HL-60 (cell line): Measurements from ENCODE around the gene HES5.
"Not testable (repeated sequence)": the region's sequence is repeated elsewhere in the genome, so short reads cannot be mapped to it uniquely, and the experiment has no call there.

Experiments used
- GABPA ChIP-seq: IDR thresholded peaks from 2 replicates; pipeline ENCODE4 v1.6.1; 2012; ENCODE audit warnings: low read depth
- POLR2AphosphoS5 ChIP-seq: IDR thresholded peaks from 2 replicates; pipeline ENCODE4 v1.6.1; 2012; ENCODE audit warnings: low read depth
- SPI1 ChIP-seq: IDR thresholded peaks from 2 replicates; pipeline ENCODE4 v1.6.1; 2012; ENCODE audit warnings: low read depth, mild to moderate bottlenecking, borderline replicate concordance
- TF ChIP-seq, protein P1 (sequence below): IDR thresholded peaks from one replicate; pipeline ENCODE4 v1.5.1; 2011; ENCODE audit warnings: low read length, control low read depth, inconsistent platforms; ENCODE audit not compliant: insufficient read depth

DNA sequence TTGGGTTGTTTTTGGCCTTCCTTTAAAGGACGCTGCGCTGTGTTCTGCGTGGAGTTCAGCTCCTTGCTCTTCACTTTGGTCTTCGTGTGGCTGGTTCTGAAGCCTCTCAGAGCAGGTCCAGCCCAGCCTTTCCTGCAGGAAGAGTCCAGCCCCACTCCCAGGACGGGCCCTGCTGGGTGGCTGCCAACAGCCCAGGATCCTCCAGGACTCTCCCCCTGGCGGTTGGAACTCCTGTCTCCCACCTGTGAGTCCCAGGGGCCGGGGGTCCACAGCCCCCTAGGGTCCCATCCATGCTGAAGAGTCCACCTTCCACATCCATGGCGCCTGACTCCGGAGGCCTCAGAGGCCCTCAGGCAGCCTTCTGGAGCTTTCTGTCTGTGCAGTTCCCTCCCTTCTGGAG is 21.5 kb upstream of the HES5 start:
- TF ChIP-seq, protein P1, sequence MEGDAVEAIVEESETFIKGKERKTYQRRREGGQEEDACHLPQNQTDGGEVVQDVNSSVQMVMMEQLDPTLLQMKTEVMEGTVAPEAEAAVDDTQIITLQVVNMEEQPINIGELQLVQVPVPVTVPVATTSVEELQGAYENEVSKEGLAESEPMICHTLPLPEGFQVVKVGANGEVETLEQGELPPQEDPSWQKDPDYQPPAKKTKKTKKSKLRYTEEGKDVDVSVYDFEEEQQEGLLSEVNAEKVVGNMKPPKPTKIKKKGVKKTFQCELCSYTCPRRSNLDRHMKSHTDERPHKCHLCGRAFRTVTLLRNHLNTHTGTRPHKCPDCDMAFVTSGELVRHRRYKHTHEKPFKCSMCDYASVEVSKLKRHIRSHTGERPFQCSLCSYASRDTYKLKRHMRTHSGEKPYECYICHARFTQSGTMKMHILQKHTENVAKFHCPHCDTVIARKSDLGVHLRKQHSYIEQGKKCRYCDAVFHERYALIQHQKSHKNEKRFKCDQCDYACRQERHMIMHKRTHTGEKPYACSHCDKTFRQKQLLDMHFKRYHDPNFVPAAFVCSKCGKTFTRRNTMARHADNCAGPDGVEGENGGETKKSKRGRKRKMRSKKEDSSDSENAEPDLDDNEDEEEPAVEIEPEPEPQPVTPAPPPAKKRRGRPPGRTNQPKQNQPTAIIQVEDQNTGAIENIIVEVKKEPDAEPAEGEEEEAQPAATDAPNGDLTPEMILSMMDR, result not testable (repeated sequence)
- TF ChIP-seq SPI1, POLR2AphosphoS5, GABPA: not testable (repeated sequence)
